Measurements from ENCODE around the gene XIST. TPM values are rescaled to one million over a fixed set of nuclear protein-coding genes. Genes with fewer than 3 reads are reported as not detected.
A peak's percentile ranks its signal among the peaks of the same experiment; 100 is the strongest.

Gene XIST
- total RNA-seq, 3 donors from 2014 or later: 0.48 to 472 (median 378) TPM

DNA sequence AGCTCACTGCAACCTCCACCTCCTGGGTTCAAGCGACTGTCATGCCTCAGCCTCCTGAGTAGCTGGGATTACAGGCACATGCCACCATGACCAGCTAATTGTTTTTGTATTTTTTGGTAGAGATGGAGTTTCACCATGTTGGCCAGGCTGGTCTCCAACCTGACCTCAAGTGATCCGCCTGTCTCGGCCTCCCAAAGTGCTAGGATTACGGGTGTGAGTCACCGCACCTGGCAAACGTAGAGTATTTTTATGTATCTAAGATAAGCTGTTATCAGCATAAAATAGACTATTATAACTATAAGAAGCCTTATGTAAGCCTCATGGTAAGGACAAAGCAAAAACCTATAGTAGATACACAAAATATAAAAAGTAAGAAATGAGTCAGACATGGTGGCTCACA lies 14.6 kb upstream of the XIST start:
- Histone ChIP-seq H3K4me3 (no peak overlapping the region), H3K27ac (no peak overlapping the region), H3K9me3 (peaks cover 0 to 4% of the 10 kb centered on the region in 2 donors), H3K4me1 (no peaks in the 10 kb centered on the region), H3K27me3 (peaks cover 0 to 14% of the 10 kb centered on the region in 2 donors), H3K36me3 (no peaks in the 10 kb centered on the region)
- intact Hi-C loops (cut with DNase I; ENCODE audit: low total_unique reads): no loop called here
- TF ChIP-seq POLR2AphosphoS5 (IDR thresholded peaks at IDR 0.05): no peak
- TF ChIP-seq, protein P1, sequence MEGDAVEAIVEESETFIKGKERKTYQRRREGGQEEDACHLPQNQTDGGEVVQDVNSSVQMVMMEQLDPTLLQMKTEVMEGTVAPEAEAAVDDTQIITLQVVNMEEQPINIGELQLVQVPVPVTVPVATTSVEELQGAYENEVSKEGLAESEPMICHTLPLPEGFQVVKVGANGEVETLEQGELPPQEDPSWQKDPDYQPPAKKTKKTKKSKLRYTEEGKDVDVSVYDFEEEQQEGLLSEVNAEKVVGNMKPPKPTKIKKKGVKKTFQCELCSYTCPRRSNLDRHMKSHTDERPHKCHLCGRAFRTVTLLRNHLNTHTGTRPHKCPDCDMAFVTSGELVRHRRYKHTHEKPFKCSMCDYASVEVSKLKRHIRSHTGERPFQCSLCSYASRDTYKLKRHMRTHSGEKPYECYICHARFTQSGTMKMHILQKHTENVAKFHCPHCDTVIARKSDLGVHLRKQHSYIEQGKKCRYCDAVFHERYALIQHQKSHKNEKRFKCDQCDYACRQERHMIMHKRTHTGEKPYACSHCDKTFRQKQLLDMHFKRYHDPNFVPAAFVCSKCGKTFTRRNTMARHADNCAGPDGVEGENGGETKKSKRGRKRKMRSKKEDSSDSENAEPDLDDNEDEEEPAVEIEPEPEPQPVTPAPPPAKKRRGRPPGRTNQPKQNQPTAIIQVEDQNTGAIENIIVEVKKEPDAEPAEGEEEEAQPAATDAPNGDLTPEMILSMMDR (IDR thresholded peaks at IDR 0.05): no peak
- no peak for TF ChIP-seq POLR2A (IDR thresholded peaks at IDR 0.05)
- no peak for DNase-seq (ENCODE audit: low spot score in 2 of 2)

DNA sequence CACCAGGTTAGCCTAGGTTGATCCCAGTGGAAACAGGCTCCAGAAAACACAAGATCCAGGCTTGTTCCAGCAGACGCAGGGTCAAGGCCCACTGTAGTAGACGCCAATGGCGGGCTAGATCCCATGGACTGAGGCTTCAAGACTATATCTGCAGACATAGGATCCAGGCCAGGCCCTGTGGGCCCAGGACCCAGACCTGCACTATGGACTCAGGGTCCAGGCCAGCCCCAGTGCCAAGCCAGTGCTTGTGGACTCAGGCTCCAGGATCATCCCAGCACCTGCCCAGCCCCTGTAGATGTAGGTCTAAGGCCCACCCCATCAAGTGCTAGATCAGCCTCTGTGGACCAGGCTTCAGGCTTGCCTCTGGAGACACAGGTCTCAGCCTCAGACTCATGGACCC lies 11.3 kb upstream of the XIST start:
- H3K4me1 ChIP-seq: no peaks in the 10 kb centered on the region
- H3K4me3 ChIP-seq: no peak overlapping the region
- no peak overlapping the region for H3K27ac ChIP-seq
- intact Hi-C loops (cut with DNase I; ENCODE audit: low total_unique reads): no loop called here
- H3K36me3 ChIP-seq: no peaks in the 10 kb centered on the region
- no peak for TF ChIP-seq POLR2A (IDR thresholded peaks at IDR 0.05)
- TF ChIP-seq POLR2AphosphoS5 (IDR thresholded peaks at IDR 0.05): no peak
- TF ChIP-seq, protein P1 (IDR thresholded peaks at IDR 0.05): no peak
- peaks cover 0 to 4% of the 10 kb centered on the region in 2 donors for H3K9me3 ChIP-seq
- DNase-seq (ENCODE audit: low spot score in 2 of 2): no peak
- peaks cover 0 to 10% of the 10 kb centered on the region in 2 donors for H3K27me3 ChIP-seq

DNA sequence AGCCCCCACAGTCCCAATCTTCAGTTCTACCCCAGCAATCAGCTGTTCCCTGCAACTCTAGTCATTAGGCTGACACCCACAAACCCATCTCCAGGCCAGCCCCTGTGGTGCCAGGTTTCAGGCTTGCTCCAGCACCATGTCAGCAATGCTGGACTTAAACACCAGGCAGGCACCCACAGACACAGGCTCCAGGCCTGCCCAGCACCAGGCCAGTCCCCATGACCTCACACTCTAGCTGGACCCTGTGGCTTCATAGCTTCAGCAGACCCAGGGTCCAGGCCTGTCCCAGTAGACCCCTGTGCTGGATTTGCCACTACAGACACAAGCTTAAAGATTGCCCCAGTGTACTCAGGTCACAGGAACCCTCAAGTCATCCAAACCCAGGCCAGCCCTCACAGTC lies 10.8 kb upstream of the XIST start:
- Histone ChIP-seq H3K27ac (no peak overlapping the region), H3K9me3 (peaks cover 0 to 4% of the 10 kb centered on the region in 2 donors), H3K36me3 (no peaks in the 10 kb centered on the region), H3K4me3 (no peak overlapping the region), H3K4me1 (no peaks in the 10 kb centered on the region), H3K27me3 (peaks cover 0 to 9% of the 10 kb centered on the region in 2 donors)
- intact Hi-C loops (cut with DNase I; ENCODE audit: low total_unique reads): no loop called here
- TF ChIP-seq, protein P1 (IDR thresholded peaks at IDR 0.05): no peak
- no peak for TF ChIP-seq POLR2AphosphoS5 (IDR thresholded peaks at IDR 0.05)
- no peak for TF ChIP-seq POLR2A (IDR thresholded peaks at IDR 0.05)
- DNase-seq (ENCODE audit: low spot score in 2 of 2): no peak

DNA sequence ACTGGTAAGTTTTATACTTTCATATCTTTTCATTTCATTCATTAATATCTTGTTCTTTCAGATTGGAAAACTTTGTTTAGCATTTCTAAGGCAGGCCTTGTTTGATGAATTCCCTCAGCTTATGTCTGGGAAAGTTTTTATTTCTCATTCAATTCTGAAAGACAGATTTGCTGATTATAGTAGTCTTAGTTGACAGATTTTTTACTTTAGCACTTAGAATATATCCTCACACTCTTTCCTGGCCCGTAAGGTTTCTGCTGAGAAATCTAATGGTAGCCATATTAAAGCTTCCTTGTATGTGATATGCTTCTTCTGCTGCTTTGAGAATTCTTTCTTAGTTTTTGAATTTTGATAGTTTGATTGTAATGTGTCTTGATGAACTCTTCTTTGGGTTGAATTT lies 7.1 kb upstream of the XIST start:
- intact Hi-C loops (cut with DNase I; ENCODE audit: low total_unique reads): no loop called here
- Histone ChIP-seq H3K27me3 (peaks cover 0 to 9% of the 10 kb centered on the region in 2 donors), H3K36me3 (no peaks in the 10 kb centered on the region), H3K4me1 (no peaks in the 10 kb centered on the region), H3K27ac (no peak overlapping the region), H3K9me3 (no peaks in the 10 kb centered on the region), H3K4me3 (no peak overlapping the region)
- TF ChIP-seq, protein P1 (IDR thresholded peaks at IDR 0.05): no peak
- TF ChIP-seq POLR2A (IDR thresholded peaks at IDR 0.05) (no peak), POLR2AphosphoS5 (IDR thresholded peaks at IDR 0.05) (no peak)
- no peak for DNase-seq (ENCODE audit: low spot score in 2 of 2)

DNA sequence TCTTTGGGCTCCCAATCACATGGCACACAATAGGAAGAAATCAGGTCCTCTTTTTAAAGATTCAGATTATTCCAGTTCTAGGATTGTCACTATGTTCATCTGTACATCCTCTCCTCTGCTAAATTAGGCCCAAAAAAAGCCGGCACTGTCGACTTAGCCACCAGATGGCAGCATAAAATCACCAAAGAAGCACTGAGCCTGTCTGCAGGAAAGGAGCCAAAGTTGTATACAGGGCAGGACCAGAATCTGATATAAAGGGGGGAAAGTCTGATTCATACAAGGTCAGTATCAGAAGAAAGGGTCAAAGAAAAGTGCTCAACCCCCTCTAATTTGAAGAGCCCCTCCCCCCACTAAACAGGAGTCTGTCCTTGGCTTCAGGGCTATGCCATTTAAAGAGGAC lies 3.0 kb upstream of the XIST start:
- Histone ChIP-seq H3K9me3 (no peaks in the 10 kb centered on the region), H3K27ac (no peak overlapping the region), H3K27me3 (no peaks in the 10 kb centered on the region), H3K4me3 (no peak overlapping the region), H3K4me1 (no peaks in the 10 kb centered on the region), H3K36me3 (no peaks in the 10 kb centered on the region)
- TF ChIP-seq POLR2A (IDR thresholded peaks at IDR 0.05) (no peak), POLR2AphosphoS5 (IDR thresholded peaks at IDR 0.05) (peak in 1 of 3 donors; percentile 40)
- TF ChIP-seq, protein P1 (IDR thresholded peaks at IDR 0.05): peak; percentile 36 to 78 (median 54)
- DNase-seq (ENCODE audit: low spot score in 2 of 2): peak in 1 of 2 donors; percentile 69
- intact Hi-C loops (cut with DNase I; ENCODE audit: low total_unique reads): no loop called here
